ENCODE measurements around the gene TMEM62.

TMEM62 gene

DNA sequence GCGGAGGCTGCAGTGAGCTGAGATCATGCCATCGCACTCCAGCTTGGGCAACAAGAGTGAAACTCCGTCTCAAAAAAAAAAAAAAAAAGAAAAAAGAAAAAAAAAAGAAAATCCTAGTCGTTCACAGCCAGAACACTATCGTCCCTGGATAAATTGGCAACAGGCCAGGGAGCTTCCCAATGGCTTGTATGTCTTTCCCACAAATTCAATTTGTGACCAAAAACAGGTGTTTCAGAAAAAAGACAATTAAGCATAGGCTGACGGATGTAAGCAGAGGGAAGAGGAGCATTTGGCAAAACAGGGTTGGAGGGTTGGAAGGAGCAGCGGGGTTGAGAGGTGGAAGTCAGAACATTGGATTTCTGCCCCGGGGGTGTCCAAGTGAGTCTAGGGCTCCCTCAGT, 78.9 kb downstream of the TMEM62 start:
- TF ChIP-seq CTCF (IDR thresholded peaks at IDR 0.05; ENCODE audit: low read depth, low read length), result no peak
- DNase-seq (ENCODE audit: low read depth, low spot score), result no peak
- no peak overlapping the region for H3K4me3 ChIP-seq (ENCODE audit: low read depth, low read length)
- in situ Hi-C loops (cut with HindIII; ENCODE audit: low sequenced_read_pairs), result no loop called here

GRCh38 chr15:43212951-43213350, 79.6 kb downstream of the TMEM62 start:
- no peak for TF ChIP-seq CTCF (IDR thresholded peaks at IDR 0.05; ENCODE audit: low read depth, low read length)
- no peak for DNase-seq (ENCODE audit: low read depth, low spot score)
- H3K4me3 ChIP-seq (ENCODE audit: low read depth, low read length), result no peak overlapping the region
- in situ Hi-C loops (cut with HindIII; ENCODE audit: low sequenced_read_pairs), result no loop called here

DNA sequence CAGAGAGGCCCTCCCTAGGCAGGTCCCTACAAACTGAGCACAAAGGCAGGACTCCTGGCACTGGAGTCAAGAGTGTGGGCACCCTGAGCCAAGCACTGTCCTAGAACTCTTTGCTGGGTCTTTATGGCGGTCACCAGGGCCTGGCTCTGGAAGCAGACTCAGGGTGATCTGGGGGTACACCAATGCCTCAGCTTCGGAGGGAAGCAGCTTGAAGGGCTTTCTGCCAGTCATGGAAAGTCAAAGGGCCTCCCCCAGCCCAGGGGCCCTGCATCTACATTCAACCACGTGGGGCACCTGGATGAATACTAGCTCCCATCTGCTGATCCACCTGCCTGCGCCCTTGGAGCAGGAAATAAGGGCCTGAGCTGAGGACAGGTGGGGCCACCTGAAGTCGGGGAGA, 80.1 kb downstream of the TMEM62 start:
- in situ Hi-C loops (cut with HindIII; ENCODE audit: low sequenced_read_pairs), result no loop called here
- H3K4me3 ChIP-seq (ENCODE audit: low read depth, low read length), result no peak overlapping the region
- TF ChIP-seq CTCF (IDR thresholded peaks at IDR 0.05; ENCODE audit: low read depth, low read length), result no peak

DNA sequence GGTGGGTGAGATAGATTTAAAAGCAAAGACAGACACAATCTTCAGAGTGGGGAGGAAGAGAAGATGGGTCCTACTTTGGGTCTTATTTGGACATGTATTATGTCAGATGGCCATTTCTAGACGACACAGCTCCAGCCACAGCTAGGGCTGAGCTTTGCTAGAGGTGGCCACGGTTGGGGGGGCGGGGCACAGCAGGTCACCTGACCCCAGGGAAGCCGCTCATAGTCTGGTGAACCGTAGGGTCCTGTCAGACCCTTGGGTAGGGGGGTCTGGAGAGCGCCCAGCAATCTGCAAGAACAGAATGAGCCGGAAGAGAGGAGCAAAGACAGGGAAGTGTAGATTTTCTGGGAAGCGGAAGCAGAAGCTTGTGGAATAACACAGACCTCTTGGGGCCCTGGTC, 80.8 kb downstream of the TMEM62 start:
- in situ Hi-C loops (cut with HindIII; ENCODE audit: low sequenced_read_pairs), result no loop called here
- DNase-seq (ENCODE audit: low read depth, low spot score), result no peak

More for the DNA sequence above, 80.1 kb downstream of the TMEM62 start:
- no peak for DNase-seq (ENCODE audit: low read depth, low spot score)

GRCh38 chr15:43214592-43215295, 81.4 kb downstream of the TMEM62 start:
- no peak for TF ChIP-seq CTCF (IDR thresholded peaks at IDR 0.05; ENCODE audit: low read depth, low read length)
- H3K4me3 ChIP-seq (ENCODE audit: low read depth, low read length), result no peak overlapping the region
- in situ Hi-C loops (cut with HindIII; ENCODE audit: low sequenced_read_pairs), result no loop called here
- no peak for DNase-seq (ENCODE audit: low read depth, low spot score)

More for the DNA sequence above, 80.8 kb downstream of the TMEM62 start:
- no peak overlapping the region for H3K4me3 ChIP-seq (ENCODE audit: low read depth, low read length)
- no peak for TF ChIP-seq CTCF (IDR thresholded peaks at IDR 0.05; ENCODE audit: low read depth, low read length)

- in situ Hi-C loops (cut with HindIII; ENCODE audit: low sequenced_read_pairs), result no loop called here
- peak; percentile 10 for DNase-seq (ENCODE audit: low read depth, low spot score)
- H3K4me3 ChIP-seq (ENCODE audit: low read depth, low read length), result no peak overlapping the region
- no peak for TF ChIP-seq CTCF (IDR thresholded peaks at IDR 0.05; ENCODE audit: low read depth, low read length)
Measured at GRCh38 chr15:43215961-43216360, 82.6 kb downstream of the TMEM62 start.
